Psoas muscle (tissue), 8 donors: ENCODE results near the gene MRPL54. TPM values are rescaled to one million over a fixed set of nuclear protein-coding genes. Genes with fewer than 3 reads are reported as not detected.

Source experiments
- ATAC-seq, 4 donors: fragments of 200-7000 bp; cut with Tn5 transposase; one replicate each; pipeline ENCODE4 v1.9.1; 2020; ENCODE audit warnings: moderate library complexity in 3 of 4, mild to moderate bottlenecking in 2 of 4
- DNase-seq, 2 donors: peaks; one replicate each; pipeline ENCODE4 v3.0.0-alpha.2; 2020
- H3K27ac ChIP-seq: fragments of 200-600 bp; one replicate; pipeline ENCODE4 v1.8.0; 2022
- H3K27me3 ChIP-seq, 3 donors: fragments of 200-600 bp in 1 of 3; one replicate each; pipeline versions ENCODE4 v1.6.1 to v1.8.0; 2013 to 2022; ENCODE audit warnings: low read length in 2 of 3, mild to moderate bottlenecking in 2 of 3, moderate library complexity in 1 of 3; ENCODE audit not compliant: insufficient read depth in 3 of 3
- H3K36me3 ChIP-seq, 2 donors: fragments of 200-600 bp in 1 of 2; one replicate each; pipeline versions ENCODE4 v1.6.1 to v1.8.0; 2013 to 2022; ENCODE audit warnings: low read depth in 1 of 2, mild to moderate bottlenecking in 1 of 2, moderate library complexity in 1 of 2; ENCODE audit not compliant: insufficient read depth in 1 of 2
- H3K4me1 ChIP-seq: fragments of 200-600 bp; one replicate; pipeline ENCODE4 v1.8.0; 2022
- H3K4me3 ChIP-seq: fragments of 200-600 bp; one replicate; pipeline ENCODE4 v1.8.0; 2022; ENCODE audit warnings: mild to moderate bottlenecking
- H3K9me3 ChIP-seq: fragments of 200-600 bp; one replicate; pipeline ENCODE4 v1.8.0; 2022
- CTCF ChIP-seq: fragments of 200-600 bp; IDR thresholded peaks from one replicate; pipeline ENCODE4 v1.8.0; 2022; ENCODE audit warnings: antibody characterized with exemption
- WGBS, 3 donors: extraction: QIAGEN DNeasy Blood & Tissue Kit; methylation state at CpG; one replicate each; pipeline versions ENCODE4 v1.1.6 to v1.1.7; 2013; 5-methylcytosine and 5-hydroxymethylcytosine counted together
- intact Hi-C, 2 donors: fragments of 100-400 bp; cut with DNase I; formaldehyde crosslinking; loops; one replicate each; pipeline versions ENCODE4 v1.11.0 to v1.14.2; 2022
- polyA plus RNA-seq, 3 donors: library from polyadenylated mRNA; stranded (reverse); fragments of 200-250 nt; gene quantifications; one replicate each; pipeline ENCODE4 v1.2.3, GENCODE V29; 2013
- total RNA-seq, 4 donors: library from RNA; stranded (reverse); fragmentation: NEBNext Ultra II Directional in 2 of 4; extraction: Animal tissue kit (Norgen Biotek cat#: 25700) in 2 of 4; gene quantifications; one replicate each; pipeline versions ENCODE4 v1.2.1 to v1.2.4, GENCODE V29; 2021 to 2023
- donor health status: healthy with polysubstance abuse.
- donor health status: DM: no; HTN: no; CAD: no; lungs with moderate emphysema.
- donor health status: Bipolar disorder and iron deficiency.
- donor health status: healthy.
- donor health status: DM: yes; HTN: yes; CAD: no.
- donor health status: DM: no; HTN: no; CAD: no.
- donor health status: DM: no; HTN: no; CAD: no.
- donor health status: DM: yes; HTN: yes; CAD: no.

The MRPL54 gene
- total and polyA plus RNA-seq, 7 donors, result 35.2 to 81.3 (median 51.6) TPM

DNA sequence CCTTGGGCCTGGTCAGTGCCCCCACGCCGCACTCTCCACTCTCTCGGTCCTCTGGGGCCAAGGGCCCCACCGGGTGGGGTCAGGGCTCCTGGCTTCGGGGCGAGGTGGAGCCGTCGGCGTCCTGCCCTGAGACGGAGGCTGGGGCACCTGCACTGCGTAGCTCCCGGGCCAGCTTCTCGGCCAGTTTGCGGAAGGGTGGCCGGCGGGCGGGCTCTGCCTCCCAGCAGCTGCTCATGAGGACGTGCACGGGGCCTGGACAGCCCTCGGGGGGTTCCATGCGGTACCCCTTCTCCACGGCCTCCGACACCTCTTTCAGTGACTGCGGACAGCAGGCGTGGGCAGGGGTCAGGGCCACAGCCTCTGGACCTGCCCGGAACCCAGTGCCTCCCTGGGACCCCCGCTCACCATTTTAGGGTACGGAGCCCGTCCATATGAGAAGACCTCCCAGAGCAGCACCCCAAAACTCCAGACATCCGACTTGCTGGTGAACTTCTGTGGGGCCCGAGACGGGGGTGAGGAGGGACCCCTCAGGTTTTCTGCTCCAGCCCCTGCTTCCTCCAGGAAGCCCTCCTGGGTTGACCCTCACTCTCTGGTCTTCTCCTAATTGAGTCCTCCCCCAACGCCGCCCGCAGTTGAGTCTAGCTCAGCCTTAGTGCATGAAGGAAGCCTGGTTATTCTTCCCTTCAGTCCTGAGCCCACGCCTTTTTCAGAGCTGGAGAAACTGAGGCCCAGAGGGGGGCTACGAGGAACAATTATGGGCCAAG, 15.8 kb downstream of the MRPL54 start:
- no peak for DNase-seq
- Histone ChIP-seq H3K36me3 (no peaks in the 10 kb centered on the region), H3K9me3 (peaks cover 9% of the 10 kb centered on the region), H3K4me3 (no peak overlapping the region), H3K27ac (no peak overlapping the region), H3K27me3 (peaks cover 0 to 10% (median 3%) of the 10 kb centered on the region in 3 donors), H3K4me1 (no peaks in the 10 kb centered on the region)
- TF ChIP-seq CTCF, result no peak
- intact Hi-C loops, result no loop called here
- ATAC-seq, result no peak
- 77 to 81% (median 80%) methylated on average over 34 to 37 of the region's 37 CpGs for WGBS, 3 donors

DNA sequence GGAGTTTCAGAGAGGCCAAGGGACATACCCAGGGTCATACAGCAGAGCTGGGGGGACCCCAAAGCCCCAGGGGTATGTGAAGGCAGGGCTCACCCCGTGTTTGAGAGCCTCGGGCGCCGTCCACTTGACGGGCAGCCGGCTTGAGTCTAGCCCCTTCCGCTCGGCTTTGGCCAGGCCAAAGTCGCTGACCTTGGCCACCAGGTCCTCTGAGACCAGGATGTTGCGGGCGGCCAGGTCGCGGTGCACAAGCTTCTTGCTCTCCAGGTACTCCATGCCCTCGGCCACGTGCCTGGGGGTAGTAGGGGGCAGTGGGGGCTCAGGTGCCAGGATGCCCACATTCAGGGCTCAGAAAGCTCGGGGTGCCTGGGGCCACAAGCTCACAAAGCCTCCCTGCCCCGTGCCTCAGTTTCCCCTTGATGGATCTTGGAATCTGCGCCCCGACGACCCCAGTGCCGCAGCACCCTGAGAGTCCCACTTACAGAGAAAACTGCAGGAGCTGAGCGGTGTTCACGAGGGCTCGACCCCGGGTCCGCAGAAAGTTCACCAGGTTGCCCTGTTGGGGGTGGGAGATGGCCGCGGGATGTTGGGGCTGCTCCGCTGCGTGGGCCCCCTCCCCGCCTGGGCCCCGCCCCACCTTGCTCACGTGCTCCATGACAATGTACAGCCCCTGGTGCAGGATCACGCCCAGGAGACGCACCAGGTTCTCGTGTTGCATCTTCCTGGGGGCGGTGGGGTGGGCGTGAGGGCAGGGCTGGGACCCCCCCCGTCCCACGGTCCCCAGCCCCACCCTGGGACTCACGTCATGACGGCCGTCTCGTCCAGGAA, 16.6 kb downstream of the MRPL54 start:
- Histone ChIP-seq H3K4me3 (no peak overlapping the region), H3K27ac (no peak overlapping the region), H3K4me1 (no peaks in the 10 kb centered on the region), H3K27me3 (peaks cover 0 to 15% (median 4%) of the 10 kb centered on the region in 3 donors), H3K36me3 (no peaks in the 10 kb centered on the region), H3K9me3 (peaks cover 9% of the 10 kb centered on the region)
- intact Hi-C loops, result no loop called here
- TF ChIP-seq CTCF, result no peak
- WGBS, 3 donors, result 68 to 70% (median 68%) methylated on average over 40 to 44 of the region's 44 CpGs
- ATAC-seq (no peak), DNase-seq (no peak)

DNA sequence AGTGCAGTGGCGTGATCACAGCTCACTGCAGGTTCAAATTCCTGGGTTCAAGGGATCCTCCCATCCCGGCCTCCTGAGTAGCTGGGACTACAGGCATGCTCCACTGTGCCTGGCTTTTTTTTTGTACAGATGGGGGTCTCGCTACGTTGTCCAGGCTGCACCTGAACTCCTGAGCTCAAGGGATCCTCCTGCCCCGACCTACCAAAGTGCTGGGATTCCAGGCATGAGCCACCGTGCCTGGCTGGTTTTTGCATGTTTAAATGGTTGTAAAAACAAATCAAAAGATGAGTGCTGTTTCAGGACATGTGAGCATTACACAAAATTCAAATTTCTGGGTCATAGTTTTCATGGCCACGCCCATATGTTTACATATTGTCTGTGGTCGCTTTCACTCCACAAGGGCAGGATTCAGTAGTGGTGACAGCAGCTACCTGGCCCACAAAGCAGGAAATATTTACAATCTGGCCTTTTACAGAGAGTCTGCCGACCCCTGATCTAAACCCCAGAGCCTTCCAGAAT, 18.4 kb downstream of the MRPL54 start:
- DNase-seq (no peak), ATAC-seq (no peak)
- intact Hi-C loops, result no loop called here

DNA sequence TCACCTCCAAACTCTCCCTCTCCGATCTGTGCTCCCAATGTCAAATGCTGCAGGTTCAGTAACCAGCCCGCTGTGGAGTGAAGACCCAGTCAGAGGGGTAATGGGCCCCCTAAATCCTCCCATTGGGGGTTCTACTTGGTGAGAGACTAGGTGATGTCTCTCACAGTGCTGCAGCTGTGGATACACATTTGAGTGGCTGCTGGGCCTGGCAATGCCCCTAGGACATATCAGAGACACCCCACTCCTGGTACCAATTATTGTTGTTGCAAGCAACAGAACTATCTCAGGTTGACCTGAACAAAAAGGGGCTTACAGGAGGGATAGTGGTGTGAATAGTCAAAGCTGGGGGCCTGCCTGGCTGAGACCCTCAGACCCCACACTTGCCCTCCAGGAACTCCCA, 19.1 kb downstream of the MRPL54 start:
- DNase-seq (no peak), ATAC-seq (no peak)
- Histone ChIP-seq H3K27ac (no peak overlapping the region), H3K4me3 (no peak overlapping the region), H3K4me1 (no peaks in the 10 kb centered on the region), H3K9me3 (peaks cover 9% of the 10 kb centered on the region), H3K36me3 (no peaks in the 10 kb centered on the region), H3K27me3 (peaks cover 0 to 35% (median 15%) of the 10 kb centered on the region in 3 donors)
- intact Hi-C loops, result no loop called here
- 93 to 100% (median 97%) methylated on average over 2 of the region's 2 CpGs for WGBS, 3 donors
- no peak for TF ChIP-seq CTCF

More for the DNA sequence above, 18.4 kb downstream of the MRPL54 start:
- peaks cover 0 to 30% (median 15%) of the 10 kb centered on the region in 3 donors for H3K27me3 ChIP-seq
- no peaks in the 10 kb centered on the region for H3K4me1 ChIP-seq
- no peak overlapping the region for H3K27ac ChIP-seq
- no peak overlapping the region for H3K4me3 ChIP-seq
- 84 to 92% (median 85%) methylated on average over 9 of the region's 9 CpGs for WGBS, 3 donors
- TF ChIP-seq CTCF, result no peak
- H3K9me3 ChIP-seq, result peaks cover 9% of the 10 kb centered on the region
- no peaks in the 10 kb centered on the region for H3K36me3 ChIP-seq
